SHP77 (cell line): ENCODE data around the gene JAGN1.
"Not testable (repeated sequence)": the region's sequence is repeated elsewhere in the genome, so short reads cannot be mapped to it uniquely, and the experiment has no call there.

Experiments
- DNase-seq, 2 experiments: peaks; one replicate each; lab custom pipeline; 2025; lab: John Stamatoyannopoulos, UW

JAGN1 gene

GRCh38 chr3:9918261-9919038 lies 28.0 kb downstream of the JAGN1 start:
- no peak for DNase-seq

DNA sequence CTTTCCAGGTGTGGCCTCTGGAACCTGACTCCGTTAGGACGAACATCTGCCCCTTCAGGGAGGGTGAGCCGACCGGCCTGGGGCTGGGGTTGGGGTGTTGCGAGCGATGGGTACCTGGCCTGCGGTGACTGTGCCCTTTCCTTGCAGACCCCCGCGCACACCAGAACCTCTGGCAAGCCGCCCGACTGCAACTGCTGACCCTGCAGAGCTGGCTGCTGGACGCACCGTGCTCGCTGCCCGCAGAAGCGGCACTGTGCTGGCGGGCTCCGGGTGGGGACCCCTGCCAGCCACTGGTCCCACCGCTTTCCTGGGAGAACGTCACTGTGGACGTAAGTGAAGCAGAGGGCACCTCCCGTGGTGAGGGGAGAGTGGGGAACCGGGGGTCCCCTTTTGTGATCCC lies 37.7 kb downstream of the JAGN1 start:
- no peak for DNase-seq

DNA sequence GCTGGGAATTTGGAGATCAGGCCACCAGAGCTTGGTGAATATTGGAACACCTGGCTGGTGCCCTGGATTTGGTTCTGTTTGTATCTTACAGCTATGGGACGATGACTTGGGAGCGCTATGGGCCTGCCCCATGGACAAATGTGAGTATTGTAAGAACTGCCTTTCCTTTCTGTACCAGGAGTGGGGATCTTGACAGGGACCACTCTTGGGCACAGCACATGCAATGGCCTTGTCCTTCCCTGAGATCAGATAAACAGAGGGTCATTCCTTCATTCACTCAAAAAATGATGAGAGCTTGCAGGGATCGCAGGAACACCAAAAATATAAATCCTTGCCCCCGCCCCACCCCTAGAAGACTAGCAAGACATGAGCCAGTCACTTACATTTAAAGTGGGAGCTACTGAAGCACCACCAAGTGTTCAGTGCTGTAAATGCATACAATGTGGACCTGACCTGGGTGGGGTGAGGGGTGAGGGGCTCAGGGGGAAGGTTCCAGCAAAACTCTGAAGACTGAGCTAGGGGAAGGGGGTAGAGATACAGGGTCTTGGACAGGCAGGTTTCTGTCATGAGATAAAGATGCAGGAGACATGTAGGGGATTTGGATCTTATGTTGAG lies 40.5 kb downstream of the JAGN1 start:
- no peak for DNase-seq

DNA sequence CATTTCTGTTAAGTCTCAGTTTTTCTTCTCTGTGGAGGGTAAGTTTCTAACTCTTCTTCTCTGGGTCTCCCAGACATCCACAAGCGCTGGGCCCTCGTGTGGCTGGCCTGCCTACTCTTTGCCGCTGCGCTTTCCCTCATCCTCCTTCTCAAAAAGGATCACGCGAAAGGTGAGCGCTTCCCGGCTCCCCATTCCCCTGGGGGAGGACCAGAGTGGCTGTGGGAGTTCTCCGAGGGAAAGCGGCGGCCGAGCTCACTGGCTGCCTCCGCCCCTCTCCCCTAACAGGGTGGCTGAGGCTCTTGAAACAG lies 42.1 kb downstream of the JAGN1 start:
- no peak for DNase-seq

DNA sequence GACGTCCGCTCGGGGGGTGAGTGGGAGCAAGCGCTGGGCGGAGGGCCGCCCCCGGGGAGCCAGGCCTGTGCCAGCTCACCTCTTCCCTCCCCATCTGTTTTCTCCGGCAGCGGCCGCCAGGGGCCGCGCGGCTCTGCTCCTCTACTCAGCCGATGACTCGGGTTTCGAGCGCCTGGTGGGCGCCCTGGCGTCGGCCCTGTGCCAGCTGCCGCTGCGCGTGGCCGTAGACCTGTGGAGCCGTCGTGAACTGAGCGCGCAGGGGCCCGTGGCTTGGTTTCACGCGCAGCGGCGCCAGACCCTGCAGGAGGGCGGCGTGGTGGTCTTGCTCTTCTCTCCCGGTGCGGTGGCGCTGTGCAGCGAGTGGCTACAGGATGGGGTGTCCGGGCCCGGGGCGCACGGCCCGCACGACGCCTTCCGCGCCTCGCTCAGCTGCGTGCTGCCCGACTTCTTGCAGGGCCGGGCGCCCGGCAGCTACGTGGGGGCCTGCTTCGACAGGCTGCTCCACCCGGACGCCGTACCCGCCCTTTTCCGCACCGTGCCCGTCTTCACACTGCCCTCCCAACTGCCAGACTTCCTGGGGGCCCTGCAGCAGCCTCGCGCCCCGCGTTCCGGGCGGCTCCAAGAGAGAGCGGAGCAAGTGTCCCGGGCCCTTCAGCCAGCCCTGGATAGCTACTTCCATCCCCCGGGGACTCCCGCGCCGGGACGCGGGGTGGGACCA lies 42.6 kb downstream of the JAGN1 start:
- DNase-seq, result peak; percentile 58 to 84

- DNase-seq, result peak; percentile 87 to 93
These were observed 43.3 kb downstream of the JAGN1 start, which contains the start of gene CRELD1 for GRCh38 chr3:9933561-9934234. Gene CRELD1 (plus strand): TSS chr3:9933834. CDS start chr3:9934439, 605 bp downstream.

DNA sequence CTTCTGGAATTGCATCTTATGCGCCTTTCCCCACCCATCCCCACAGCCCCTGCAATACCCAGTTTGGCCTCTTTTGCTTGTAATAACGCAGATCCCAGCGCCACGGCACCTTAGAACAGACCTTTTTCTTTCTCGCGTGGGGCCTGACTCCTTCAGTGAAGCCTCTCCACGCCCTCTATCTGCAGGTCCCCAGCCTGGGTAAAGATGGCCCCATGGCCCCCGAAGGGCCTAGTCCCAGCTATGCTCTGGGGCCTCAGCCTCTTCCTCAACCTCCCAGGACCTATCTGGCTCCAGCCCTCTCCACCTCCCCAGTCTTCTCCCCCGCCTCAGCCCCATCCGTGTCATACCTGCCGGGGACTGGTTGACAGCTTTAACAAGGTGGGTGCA lies 43.8 kb downstream of the JAGN1 start:
- no peak for DNase-seq

GRCh38 chr3:9934993-9935392 lies 44.6 kb downstream of the JAGN1 start:
- no peak for DNase-seq

GRCh38 chr3:9935966-9936510 lies 45.6 kb downstream of the JAGN1 start:
- DNase-seq, result no peak

DNA sequence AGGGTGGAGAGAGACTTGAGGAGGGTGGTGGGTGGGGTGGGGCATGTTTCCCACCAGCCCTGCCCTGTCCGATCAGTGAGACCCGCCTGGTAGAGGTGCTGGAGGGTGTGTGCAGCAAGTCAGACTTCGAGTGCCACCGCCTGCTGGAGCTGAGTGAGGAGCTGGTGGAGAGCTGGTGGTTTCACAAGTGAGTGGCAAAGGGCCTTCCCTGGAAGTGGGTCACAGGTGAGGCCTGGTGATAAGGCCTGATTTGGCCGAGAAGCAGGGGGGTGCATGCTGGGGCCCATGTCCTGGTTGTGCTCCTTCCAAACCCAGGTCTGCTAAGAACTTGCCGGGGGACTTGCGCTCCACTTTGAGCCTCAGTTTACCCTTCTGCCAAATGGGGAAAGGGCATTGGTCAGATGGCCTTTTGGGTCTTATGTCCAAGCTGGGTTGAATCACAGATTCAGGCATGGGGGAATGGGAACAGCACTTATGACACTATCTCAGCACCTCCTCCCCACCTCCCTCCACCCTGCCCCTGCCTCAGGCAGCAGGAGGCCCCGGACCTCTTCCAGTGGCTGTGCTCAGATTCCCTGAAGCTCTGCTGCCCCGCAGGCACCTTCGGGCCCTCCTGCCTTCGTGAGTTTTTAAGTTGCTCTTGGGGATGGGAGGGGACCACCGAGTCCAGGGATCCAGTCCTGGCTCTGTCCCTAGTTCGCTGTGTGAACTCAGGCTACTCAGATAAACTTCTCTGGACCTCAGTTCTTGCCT lies 47.3 kb downstream of the JAGN1 start:
- no peak for DNase-seq

DNA sequence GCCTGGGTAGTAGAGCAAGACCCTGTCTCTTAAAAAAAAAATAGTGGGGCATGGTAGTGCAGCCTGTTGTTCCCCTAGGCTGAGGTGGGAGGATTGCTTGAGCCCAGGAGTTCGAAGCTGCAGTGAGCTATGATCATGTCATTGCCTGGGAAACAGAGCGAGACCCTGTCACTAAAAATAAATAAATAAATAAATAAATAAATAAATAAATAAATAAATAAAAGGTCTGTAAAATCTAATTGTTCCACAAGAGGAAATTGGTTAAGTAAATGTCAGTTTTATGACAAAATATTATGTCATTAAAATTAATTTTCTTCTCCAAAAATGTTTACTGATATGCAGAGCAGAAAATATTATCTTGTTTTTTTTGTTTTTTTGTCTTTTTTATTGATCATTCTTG lies 48.6 kb downstream of the JAGN1 start:
- DNase-seq, result no peak

DNA sequence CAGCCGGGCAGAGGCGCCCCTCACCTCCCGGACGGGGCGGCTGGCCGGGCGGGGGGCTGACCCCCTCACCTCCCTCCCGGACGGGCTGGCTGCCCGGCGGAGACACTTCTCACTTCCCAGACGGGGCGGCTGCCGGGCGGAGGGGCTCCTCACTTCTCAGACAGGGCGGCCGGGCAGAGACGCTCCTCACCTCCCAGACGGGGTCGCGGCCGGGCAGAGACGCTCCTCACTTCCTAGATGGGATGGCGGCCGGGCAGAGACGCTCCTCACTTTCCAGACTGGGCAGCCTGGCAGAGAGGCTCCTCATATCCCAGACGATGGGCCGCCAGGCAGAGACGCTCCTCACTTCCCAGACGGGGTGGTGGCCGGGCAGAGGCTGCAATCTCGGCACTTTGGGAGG lies 49.5 kb downstream of the JAGN1 start:
- not testable (repeated sequence) for DNase-seq

DNA sequence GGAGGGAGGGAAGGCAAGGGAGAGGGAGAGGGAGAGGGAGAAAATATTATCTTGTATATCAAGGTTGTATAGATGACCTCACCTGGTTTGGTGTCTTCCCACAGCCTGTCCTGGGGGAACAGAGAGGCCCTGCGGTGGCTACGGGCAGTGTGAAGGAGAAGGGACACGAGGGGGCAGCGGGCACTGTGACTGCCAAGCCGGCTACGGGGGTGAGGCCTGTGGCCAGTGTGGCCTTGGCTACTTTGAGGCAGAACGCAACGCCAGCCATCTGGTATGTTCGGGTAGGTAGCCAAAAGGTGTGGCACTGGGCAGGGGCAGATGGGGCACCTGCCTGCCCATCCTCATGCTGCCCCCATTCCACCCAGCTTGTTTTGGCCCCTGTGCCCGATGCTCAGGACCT lies 50.3 kb downstream of the JAGN1 start:
- DNase-seq, result no peak

DNA sequence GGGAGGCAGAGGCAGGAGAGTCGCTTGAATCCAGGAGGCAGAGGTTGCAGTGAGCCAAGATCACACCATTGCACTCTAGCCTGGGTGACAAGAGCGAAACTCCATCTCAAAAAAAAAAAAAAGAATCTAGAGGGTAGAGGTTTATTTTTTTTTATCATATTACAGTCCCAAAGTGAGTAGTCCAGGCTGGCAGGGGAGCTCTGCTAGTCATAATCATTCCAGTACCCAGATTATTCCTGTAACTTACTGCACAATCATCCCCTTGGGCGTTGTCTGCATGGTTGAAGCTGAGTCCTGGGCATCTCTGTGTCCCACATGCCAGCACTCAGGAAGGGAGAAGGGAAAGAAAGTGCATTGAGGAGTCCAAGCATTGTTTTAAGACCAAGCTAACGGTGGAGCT lies 51.8 kb downstream of the JAGN1 start:
- DNase-seq, result no peak

- no peak for DNase-seq
These were observed 52.7 kb downstream of the JAGN1 start for GRCh38 chr3:9942934-9943690.
